WTC11 (cell line): ENCODE results near the gene OCA2. TPM values are rescaled to one million over a fixed set of nuclear protein-coding genes. Genes with fewer than 3 reads are reported as not detected.

ENCODE experiments used
- ATAC-seq: fragments of 200-7000 bp; cut with Tn5 transposase; 2 replicates; pipeline ENCODE4 v1.10.0; 2021; ENCODE audit warnings: mild to moderate bottlenecking, moderate library complexity
- CTCF ChIA-PET: fragments of 300-600 bp; sonication (Branson Sonifier 250); formaldehyde crosslinking; loops from one replicate; lab custom pipeline; 2021; ENCODE audit warnings: antibody characterized with exemption; lab: Charles Lee
- POLR2A ChIA-PET: fragments of 350-600 bp; sonication (Branson Sonifier 250); formaldehyde crosslinking; loops from one replicate; lab custom pipeline; 2021; ENCODE audit warnings: antibody characterized with exemption; lab: Charles Lee
- DNase-seq: peaks from one replicate; pipeline ENCODE4 v3.0.0; 2021; ENCODE audit warnings: low spot score
- H3K27ac Mint-ChIP-seq: 2 replicates; pipeline ENCODE4 v1.8.0; 2021; ENCODE audit warnings: mixed read lengths
- H3K27me3 Mint-ChIP-seq: 2 replicates; pipeline ENCODE4 v1.8.0; 2021; ENCODE audit warnings: low read depth, mild to moderate bottlenecking, moderate library complexity, mixed read lengths
- H3K36me3 Mint-ChIP-seq: 2 replicates; pipeline ENCODE4 v1.8.0; 2021; ENCODE audit warnings: mixed read lengths
- H3K4me1 Mint-ChIP-seq: 2 replicates; pipeline ENCODE4 v1.8.0; 2022; ENCODE audit warnings: mixed read lengths
- H3K4me3 Mint-ChIP-seq: 2 replicates; pipeline ENCODE4 v1.8.0; 2021; ENCODE audit warnings: mild to moderate bottlenecking, moderate library complexity, mixed read lengths
- H3K9me3 Mint-ChIP-seq: 2 replicates; pipeline ENCODE4 v1.8.0; 2021; ENCODE audit warnings: mixed read lengths
- ATF6 ChIP-seq: sonication (generic); formaldehyde crosslinking; IDR thresholded peaks from 2 replicates; pipeline ENCODE4 v1.8.1; 2023; ENCODE audit warnings: mild to moderate bottlenecking, missing genetic modification reagents
- ELF4 ChIP-seq: sonication (generic); formaldehyde crosslinking; IDR thresholded peaks from 2 replicates; pipeline ENCODE4 v1.8.1; 2022; ENCODE audit warnings: low read depth, mild to moderate bottlenecking, moderate library complexity, missing genetic modification reagents
- GABPB1 ChIP-seq: sonication (generic); formaldehyde crosslinking; IDR thresholded peaks from 2 replicates; pipeline ENCODE4 v1.8.1; 2023; ENCODE audit warnings: mild to moderate bottlenecking, missing genetic modification reagents
- IRF2 ChIP-seq: sonication (generic); formaldehyde crosslinking; IDR thresholded peaks from 2 replicates; pipeline ENCODE4 v1.8.0; 2022; ENCODE audit warnings: low read depth, missing genetic modification reagents, borderline replicate concordance
- JAZF1 ChIP-seq: fragments of 250-450 bp; sonication (Bioruptor Pico); IDR thresholded peaks from 2 replicates; pipeline ENCODE4 v1.9.0; 2021; ENCODE audit warnings: moderate library complexity, mild to moderate bottlenecking, inconsistent platforms
- KAT7 ChIP-seq: sonication (generic); formaldehyde crosslinking; IDR thresholded peaks from 2 replicates; pipeline ENCODE4 v1.8.1; 2023; ENCODE audit warnings: missing genetic modification reagents, mild to moderate bottlenecking, borderline replicate concordance
- MXD4 ChIP-seq: fragments of 250-450 bp; sonication (Bioruptor Pico); IDR thresholded peaks from 2 replicates; pipeline ENCODE4 v1.8.0; 2021; ENCODE audit warnings: mild to moderate bottlenecking, moderate library complexity, borderline replicate concordance
- MYBL2 ChIP-seq: sonication (generic); formaldehyde crosslinking; IDR thresholded peaks from 2 replicates; pipeline ENCODE4 v1.8.1; 2023; ENCODE audit warnings: mild to moderate bottlenecking, moderate library complexity, missing genetic modification reagents
- RORB ChIP-seq: fragments of 250-450 bp; sonication (Bioruptor Pico); IDR thresholded peaks from 2 replicates; pipeline ENCODE4 v1.9.0; 2021; ENCODE audit warnings: mild to moderate bottlenecking
- TEAD1 ChIP-seq: sonication (generic); formaldehyde crosslinking; IDR thresholded peaks from 2 replicates; pipeline ENCODE4 v1.8.0; 2022; ENCODE audit warnings: mild to moderate bottlenecking, missing genetic modification reagents
- ZBTB43 ChIP-seq: sonication (generic); formaldehyde crosslinking; IDR thresholded peaks from 2 replicates; pipeline ENCODE4 v1.8.1; 2023; ENCODE audit warnings: mild to moderate bottlenecking, missing genetic modification reagents
- ZNF121 ChIP-seq: sonication (generic); formaldehyde crosslinking; IDR thresholded peaks from 2 replicates; pipeline ENCODE4 v1.8.0; 2023; ENCODE audit warnings: missing genetic modification reagents
- ZNF263 ChIP-seq: sonication (generic); formaldehyde crosslinking; IDR thresholded peaks from 2 replicates; pipeline ENCODE4 v1.8.1; 2022; ENCODE audit warnings: low read depth, mild to moderate bottlenecking, moderate library complexity, missing genetic modification reagents
- ZNF317 ChIP-seq: sonication (generic); formaldehyde crosslinking; IDR thresholded peaks from 2 replicates; pipeline ENCODE4 v1.8.1; 2023; ENCODE audit warnings: low read depth, mild to moderate bottlenecking, moderate library complexity, missing genetic modification reagents, borderline replicate concordance
- ZNF396 ChIP-seq: fragments of 250-450 bp; sonication (Bioruptor Pico); IDR thresholded peaks from 2 replicates; pipeline ENCODE4 v1.8.0; 2021; ENCODE audit warnings: mild to moderate bottlenecking, moderate library complexity, borderline replicate concordance
- ZNF423 ChIP-seq: fragments of 250-450 bp; sonication (Bioruptor Pico); IDR thresholded peaks from 2 replicates; pipeline ENCODE4 v2.1.2; 2022; ENCODE audit warnings: mild to moderate bottlenecking, moderate library complexity
- total RNA-seq: library from RNA; stranded (reverse); gene quantifications from 3 replicates; pipeline ENCODE4 v1.2.3, GENCODE V29; 2021
- TF ChIP-seq, protein P1 (sequence below): sonication (generic); formaldehyde crosslinking; IDR thresholded peaks from 2 replicates; pipeline ENCODE4 v1.8.1; 2022; ENCODE audit warnings: missing genetic modification reagents, borderline replicate concordance
- TF ChIP-seq, protein P2 (sequence below): sonication (generic); formaldehyde crosslinking; conservative IDR thresholded peaks from 2 replicates; pipeline ENCODE4 v1.8.1; 2022; ENCODE audit warnings: mild to moderate bottlenecking, missing genetic modification reagents
- TF ChIP-seq, protein P3 (sequence below): sonication (generic); formaldehyde crosslinking; IDR thresholded peaks from 2 replicates; pipeline ENCODE4 v1.8.1; 2023; ENCODE audit warnings: mild to moderate bottlenecking, missing genetic modification reagents, moderate library complexity
- TF ChIP-seq, protein P4 (sequence below): sonication (generic); formaldehyde crosslinking; IDR thresholded peaks from 2 replicates; pipeline ENCODE4 v1.8.1; 2022; ENCODE audit warnings: mild to moderate bottlenecking, missing genetic modification reagents, moderate library complexity, borderline replicate concordance
- TF ChIP-seq, protein P5 (sequence below): fragments of 200-600 bp; IDR thresholded peaks from 2 replicates; pipeline ENCODE4 v1.8.0; 2022; ENCODE audit warnings: antibody characterized with exemption
- TF ChIP-seq, protein P6 (sequence below): sonication (generic); formaldehyde crosslinking; IDR thresholded peaks from 2 replicates; pipeline ENCODE4 v1.8.0; 2023; ENCODE audit warnings: mild to moderate bottlenecking, missing genetic modification reagents

OCA2 gene
- total RNA-seq, 1 experiment from 2014 or later: 0.39 TPM

DNA sequence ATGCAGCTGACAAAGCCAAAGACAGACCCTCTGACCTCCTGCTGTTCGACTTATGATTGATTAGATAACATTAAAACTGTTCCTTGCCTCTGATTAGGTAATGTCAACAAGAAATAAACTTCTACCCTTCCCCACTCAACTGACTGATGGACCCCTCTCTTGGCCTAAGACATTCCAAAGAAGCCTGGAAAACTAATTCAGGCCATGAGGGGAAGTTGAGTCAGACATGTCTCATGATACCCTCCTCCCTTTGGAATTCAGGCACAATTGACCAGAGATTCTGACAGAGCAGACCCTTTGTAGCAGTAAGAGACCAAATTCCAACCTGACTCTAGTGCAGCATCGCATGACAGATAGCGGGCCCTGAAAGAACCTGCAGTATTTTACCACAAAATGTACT, 354.5 kb downstream of the OCA2 start:
- ATAC-seq: no peak
- POLR2A ChIA-PET: no interaction called here
- Mint-ChIP-seq H3K9me3 (peaks cover 14% of the 10 kb centered on the region), H3K4me1 (peaks cover 16% of the 10 kb centered on the region)
- TF ChIP-seq, protein P1, sequence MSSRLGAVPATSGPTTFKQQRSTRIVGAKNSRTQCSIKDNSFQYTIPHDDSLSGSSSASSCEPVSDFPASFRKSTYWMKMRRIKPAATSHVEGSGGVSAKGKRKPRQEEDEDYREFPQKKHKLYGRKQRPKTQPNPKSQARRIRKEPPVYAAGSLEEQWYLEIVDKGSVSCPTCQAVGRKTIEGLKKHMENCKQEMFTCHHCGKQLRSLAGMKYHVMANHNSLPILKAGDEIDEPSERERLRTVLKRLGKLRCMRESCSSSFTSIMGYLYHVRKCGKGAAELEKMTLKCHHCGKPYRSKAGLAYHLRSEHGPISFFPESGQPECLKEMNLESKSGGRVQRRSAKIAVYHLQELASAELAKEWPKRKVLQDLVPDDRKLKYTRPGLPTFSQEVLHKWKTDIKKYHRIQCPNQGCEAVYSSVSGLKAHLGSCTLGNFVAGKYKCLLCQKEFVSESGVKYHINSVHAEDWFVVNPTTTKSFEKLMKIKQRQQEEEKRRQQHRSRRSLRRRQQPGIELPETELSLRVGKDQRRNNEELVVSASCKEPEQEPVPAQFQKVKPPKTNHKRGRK: no peak
- TF ChIP-seq ZNF317 (CRISPR knock-in tag) (no peak), TEAD1 (no peak), ZBTB43 (CRISPR knock-in tag) (no peak), ZNF396 (CRISPR knock-in tag) (no peak), ATF6 (no peak), ZNF263 (no peak), GABPB1 (CRISPR knock-in tag) (no peak), ELF4 (CRISPR knock-in tag) (no peak), KAT7 (CRISPR knock-in tag) (no peak), ZNF423 (CRISPR knock-in tag) (no peak), MYBL2 (no peak), MXD4 (CRISPR knock-in tag) (no peak), RORB (no peak)
- TF ChIP-seq, protein P2, sequence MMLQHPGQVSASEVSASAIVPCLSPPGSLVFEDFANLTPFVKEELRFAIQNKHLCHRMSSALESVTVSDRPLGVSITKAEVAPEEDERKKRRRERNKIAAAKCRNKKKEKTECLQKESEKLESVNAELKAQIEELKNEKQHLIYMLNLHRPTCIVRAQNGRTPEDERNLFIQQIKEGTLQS (CRISPR knock-in tag): no peak
- TF ChIP-seq, protein P3, sequence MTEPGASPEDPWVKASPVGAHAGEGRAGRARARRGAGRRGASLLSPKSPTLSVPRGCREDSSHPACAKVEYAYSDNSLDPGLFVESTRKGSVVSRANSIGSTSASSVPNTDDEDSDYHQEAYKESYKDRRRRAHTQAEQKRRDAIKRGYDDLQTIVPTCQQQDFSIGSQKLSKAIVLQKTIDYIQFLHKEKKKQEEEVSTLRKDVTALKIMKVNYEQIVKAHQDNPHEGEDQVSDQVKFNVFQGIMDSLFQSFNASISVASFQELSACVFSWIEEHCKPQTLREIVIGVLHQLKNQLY (CRISPR knock-in tag): no peak
- TF ChIP-seq, protein P4, sequence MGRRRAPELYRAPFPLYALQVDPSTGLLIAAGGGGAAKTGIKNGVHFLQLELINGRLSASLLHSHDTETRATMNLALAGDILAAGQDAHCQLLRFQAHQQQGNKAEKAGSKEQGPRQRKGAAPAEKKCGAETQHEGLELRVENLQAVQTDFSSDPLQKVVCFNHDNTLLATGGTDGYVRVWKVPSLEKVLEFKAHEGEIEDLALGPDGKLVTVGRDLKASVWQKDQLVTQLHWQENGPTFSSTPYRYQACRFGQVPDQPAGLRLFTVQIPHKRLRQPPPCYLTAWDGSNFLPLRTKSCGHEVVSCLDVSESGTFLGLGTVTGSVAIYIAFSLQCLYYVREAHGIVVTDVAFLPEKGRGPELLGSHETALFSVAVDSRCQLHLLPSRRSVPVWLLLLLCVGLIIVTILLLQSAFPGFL (CRISPR knock-in tag): no peak
- TF ChIP-seq, all 79 proteins: peak for 0
- Mint-ChIP-seq H3K27me3 (no peaks in the 10 kb centered on the region; the same call in 1 of the 2 replicates), H3K36me3 (peaks cover 5% of the 10 kb centered on the region; the same call in 1 of the 2 replicates), H3K27ac (no peak overlapping the region), H3K4me3 (no peak overlapping the region)
- CTCF ChIA-PET: no interaction called here
- DNase-seq: no peak

DNA sequence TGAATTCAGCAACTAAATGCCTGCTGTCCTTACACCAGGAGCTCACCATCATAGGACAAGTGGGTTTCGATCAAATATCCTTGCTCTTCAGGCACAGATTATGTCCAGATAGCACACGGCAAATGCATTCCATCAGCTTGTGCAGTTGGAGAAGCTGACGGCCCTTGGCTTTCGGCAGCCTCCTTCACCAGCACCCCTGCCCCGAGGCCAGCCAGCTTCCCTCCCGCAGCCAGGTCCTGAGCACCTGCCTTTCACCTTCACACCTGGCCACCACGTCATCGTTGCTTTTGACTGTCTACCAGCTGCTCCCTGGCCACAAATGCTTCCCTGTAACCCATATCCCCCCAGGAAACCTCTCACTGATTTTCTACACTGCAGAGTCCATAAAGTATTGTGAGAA, 355.5 kb downstream of the OCA2 start:
- H3K9me3 Mint-ChIP-seq: peaks cover 14% of the 10 kb centered on the region
- ChIA-PET CTCF (interaction anchor here (1.1 kb wide), 2 partner anchors 63 to 64 kb away, joined by 3 to 5 read pairs; no protein-coding TSS in a partner anchor), POLR2A (no interaction called here)
- ATAC-seq (no peak), DNase-seq (no peak)
- no peaks in the 10 kb centered on the region; the same call in 1 of the 2 replicates for H3K27me3 Mint-ChIP-seq
- no peak overlapping the region for H3K27ac Mint-ChIP-seq
- no peak overlapping the region for H3K4me3 Mint-ChIP-seq
- H3K4me1 Mint-ChIP-seq: peaks cover 6% of the 10 kb centered on the region
- peaks cover 5% of the 10 kb centered on the region; the same call in 1 of the 2 replicates for H3K36me3 Mint-ChIP-seq
- TF ChIP-seq IRF2 (CRISPR knock-in tag) (no peak), ZNF121 (no peak), JAZF1 (CRISPR knock-in tag) (no peak), ZNF396 (CRISPR knock-in tag) (no peak), ZNF423 (CRISPR knock-in tag) (no peak)
- TF ChIP-seq, protein P5, sequence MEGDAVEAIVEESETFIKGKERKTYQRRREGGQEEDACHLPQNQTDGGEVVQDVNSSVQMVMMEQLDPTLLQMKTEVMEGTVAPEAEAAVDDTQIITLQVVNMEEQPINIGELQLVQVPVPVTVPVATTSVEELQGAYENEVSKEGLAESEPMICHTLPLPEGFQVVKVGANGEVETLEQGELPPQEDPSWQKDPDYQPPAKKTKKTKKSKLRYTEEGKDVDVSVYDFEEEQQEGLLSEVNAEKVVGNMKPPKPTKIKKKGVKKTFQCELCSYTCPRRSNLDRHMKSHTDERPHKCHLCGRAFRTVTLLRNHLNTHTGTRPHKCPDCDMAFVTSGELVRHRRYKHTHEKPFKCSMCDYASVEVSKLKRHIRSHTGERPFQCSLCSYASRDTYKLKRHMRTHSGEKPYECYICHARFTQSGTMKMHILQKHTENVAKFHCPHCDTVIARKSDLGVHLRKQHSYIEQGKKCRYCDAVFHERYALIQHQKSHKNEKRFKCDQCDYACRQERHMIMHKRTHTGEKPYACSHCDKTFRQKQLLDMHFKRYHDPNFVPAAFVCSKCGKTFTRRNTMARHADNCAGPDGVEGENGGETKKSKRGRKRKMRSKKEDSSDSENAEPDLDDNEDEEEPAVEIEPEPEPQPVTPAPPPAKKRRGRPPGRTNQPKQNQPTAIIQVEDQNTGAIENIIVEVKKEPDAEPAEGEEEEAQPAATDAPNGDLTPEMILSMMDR: no peak
- TF ChIP-seq, protein P6, sequence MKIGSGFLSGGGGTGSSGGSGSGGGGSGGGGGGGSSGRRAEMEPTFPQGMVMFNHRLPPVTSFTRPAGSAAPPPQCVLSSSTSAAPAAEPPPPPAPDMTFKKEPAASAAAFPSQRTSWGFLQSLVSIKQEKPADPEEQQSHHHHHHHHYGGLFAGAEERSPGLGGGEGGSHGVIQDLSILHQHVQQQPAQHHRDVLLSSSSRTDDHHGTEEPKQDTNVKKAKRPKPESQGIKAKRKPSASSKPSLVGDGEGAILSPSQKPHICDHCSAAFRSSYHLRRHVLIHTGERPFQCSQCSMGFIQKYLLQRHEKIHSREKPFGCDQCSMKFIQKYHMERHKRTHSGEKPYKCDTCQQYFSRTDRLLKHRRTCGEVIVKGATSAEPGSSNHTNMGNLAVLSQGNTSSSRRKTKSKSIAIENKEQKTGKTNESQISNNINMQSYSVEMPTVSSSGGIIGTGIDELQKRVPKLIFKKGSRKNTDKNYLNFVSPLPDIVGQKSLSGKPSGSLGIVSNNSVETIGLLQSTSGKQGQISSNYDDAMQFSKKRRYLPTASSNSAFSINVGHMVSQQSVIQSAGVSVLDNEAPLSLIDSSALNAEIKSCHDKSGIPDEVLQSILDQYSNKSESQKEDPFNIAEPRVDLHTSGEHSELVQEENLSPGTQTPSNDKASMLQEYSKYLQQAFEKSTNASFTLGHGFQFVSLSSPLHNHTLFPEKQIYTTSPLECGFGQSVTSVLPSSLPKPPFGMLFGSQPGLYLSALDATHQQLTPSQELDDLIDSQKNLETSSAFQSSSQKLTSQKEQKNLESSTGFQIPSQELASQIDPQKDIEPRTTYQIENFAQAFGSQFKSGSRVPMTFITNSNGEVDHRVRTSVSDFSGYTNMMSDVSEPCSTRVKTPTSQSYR (CRISPR knock-in tag): no peak
- TF ChIP-seq, protein P3 (CRISPR knock-in tag): no peak
